RWPE2 (cell line): Measurements from ENCODE around the gene DRD2.
A peak's percentile ranks its signal among the peaks of the same experiment; 100 is the strongest.
"Not testable (repeated sequence)": the region's sequence is repeated elsewhere in the genome, so short reads cannot be mapped to it uniquely, and the experiment has no call there.

Experiments used
- ATAC-seq: fragments of 200-7000 bp; cut with Tn5 transposase; 3 replicates; pipeline ENCODE4 v1.9.1; 2021; ENCODE audit warnings: low read depth
- DNase-seq: peaks from one replicate; pipeline ENCODE4 v3.0.0-alpha.2; 2020; ENCODE audit warnings: low spot score
- H3K27ac ChIP-seq: fragments of 450-650 bp; 2 replicates; pipeline ENCODE4 v1.5.1; 2017; ENCODE audit warnings: mild to moderate bottlenecking; ENCODE audit not compliant: poor library complexity, severe bottlenecking
- H3K27me3 ChIP-seq: fragments of 250-450 bp; sonication (Bioruptor Pico); 2 replicates; pipeline ENCODE4 v1.5.1; 2021; ENCODE audit warnings: mild to moderate bottlenecking, moderate library complexity; ENCODE audit not compliant: insufficient read depth, poor library complexity, severe bottlenecking
- H3K36me3 ChIP-seq: fragments of 250-450 bp; sonication (Bioruptor Pico); 2 replicates; pipeline ENCODE4 v1.5.1; 2020; ENCODE audit warnings: low read depth, mild to moderate bottlenecking, moderate library complexity
- H3K4me1 ChIP-seq: fragments of 250-450 bp; sonication (Bioruptor Pico); 2 replicates; pipeline ENCODE4 v1.5.1; 2021; ENCODE audit warnings: mild to moderate bottlenecking, moderate library complexity; ENCODE audit not compliant: insufficient read depth, poor library complexity, severe bottlenecking
- H3K4me3 ChIP-seq: fragments of 250-450 bp; sonication (Bioruptor Pico); 2 replicates; pipeline ENCODE4 v1.5.1; 2021; ENCODE audit warnings: mild to moderate bottlenecking, moderate library complexity; ENCODE audit not compliant: severe bottlenecking
- H3K9me3 ChIP-seq: fragments of 250-450 bp; sonication (Bioruptor Pico); 2 replicates; pipeline ENCODE4 v1.5.1; 2021; ENCODE audit warnings: mild to moderate bottlenecking, moderate library complexity; ENCODE audit not compliant: severe bottlenecking
- TF ChIP-seq, protein P1 (sequence below): fragments of 450-650 bp; IDR thresholded peaks from one replicate; pipeline ENCODE4 v1.5.1; 2017; ENCODE audit warnings: mild to moderate bottlenecking, moderate library complexity; ENCODE audit not compliant: poor library complexity, severe bottlenecking

Gene DRD2

DNA sequence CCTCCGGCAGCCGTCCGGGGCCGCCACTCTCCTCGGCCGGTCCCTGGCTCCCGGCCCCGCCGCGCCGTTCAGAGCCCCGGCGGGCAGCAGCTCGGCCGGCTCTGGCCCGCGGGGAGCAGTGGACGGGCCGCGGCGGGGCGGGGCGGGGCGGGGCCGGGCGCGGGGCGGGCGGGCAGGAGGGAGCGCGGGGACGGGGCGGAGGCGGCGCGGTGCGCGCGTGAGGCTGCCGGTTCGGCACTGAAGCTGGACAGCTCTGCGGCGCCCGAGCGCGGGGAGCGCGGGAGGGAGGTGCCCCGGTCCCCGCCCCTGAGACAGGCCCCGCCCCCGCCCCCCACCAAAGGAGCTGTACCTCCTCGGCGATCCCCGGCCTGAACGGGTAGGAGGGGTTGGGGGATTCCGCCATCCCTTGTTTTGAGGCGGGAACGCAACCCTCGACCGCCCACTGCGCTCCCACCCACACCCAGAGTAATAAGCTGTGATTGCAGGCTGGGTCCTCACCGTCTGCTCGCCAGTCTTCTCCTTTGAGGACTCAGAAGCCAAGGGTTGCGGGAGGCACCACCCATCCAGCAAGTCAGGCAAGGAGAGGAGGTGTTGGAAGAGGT lies at the start of gene DRD2:
TSS of gene DRD2 (minus strand) at position 239 of the 602 bp plus-strand sequence. CDS start 50,747 bp downstream, outside the sequence.
- Histone ChIP-seq H3K4me1 (no peaks in the 10 kb centered on the region), H3K9me3 (no peaks in the 10 kb centered on the region), H3K36me3 (no peaks in the 10 kb centered on the region), H3K4me3 (peak within 1 kb of the TSS; percentile 22), H3K27ac (no peak within 1 kb of the TSS), H3K27me3 (peaks cover 40% of the 10 kb centered on the region)
- ATAC-seq (peak; percentile 42), DNase-seq (no peak)
- TF ChIP-seq, protein P1, sequence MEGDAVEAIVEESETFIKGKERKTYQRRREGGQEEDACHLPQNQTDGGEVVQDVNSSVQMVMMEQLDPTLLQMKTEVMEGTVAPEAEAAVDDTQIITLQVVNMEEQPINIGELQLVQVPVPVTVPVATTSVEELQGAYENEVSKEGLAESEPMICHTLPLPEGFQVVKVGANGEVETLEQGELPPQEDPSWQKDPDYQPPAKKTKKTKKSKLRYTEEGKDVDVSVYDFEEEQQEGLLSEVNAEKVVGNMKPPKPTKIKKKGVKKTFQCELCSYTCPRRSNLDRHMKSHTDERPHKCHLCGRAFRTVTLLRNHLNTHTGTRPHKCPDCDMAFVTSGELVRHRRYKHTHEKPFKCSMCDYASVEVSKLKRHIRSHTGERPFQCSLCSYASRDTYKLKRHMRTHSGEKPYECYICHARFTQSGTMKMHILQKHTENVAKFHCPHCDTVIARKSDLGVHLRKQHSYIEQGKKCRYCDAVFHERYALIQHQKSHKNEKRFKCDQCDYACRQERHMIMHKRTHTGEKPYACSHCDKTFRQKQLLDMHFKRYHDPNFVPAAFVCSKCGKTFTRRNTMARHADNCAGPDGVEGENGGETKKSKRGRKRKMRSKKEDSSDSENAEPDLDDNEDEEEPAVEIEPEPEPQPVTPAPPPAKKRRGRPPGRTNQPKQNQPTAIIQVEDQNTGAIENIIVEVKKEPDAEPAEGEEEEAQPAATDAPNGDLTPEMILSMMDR = no peak

DNA sequence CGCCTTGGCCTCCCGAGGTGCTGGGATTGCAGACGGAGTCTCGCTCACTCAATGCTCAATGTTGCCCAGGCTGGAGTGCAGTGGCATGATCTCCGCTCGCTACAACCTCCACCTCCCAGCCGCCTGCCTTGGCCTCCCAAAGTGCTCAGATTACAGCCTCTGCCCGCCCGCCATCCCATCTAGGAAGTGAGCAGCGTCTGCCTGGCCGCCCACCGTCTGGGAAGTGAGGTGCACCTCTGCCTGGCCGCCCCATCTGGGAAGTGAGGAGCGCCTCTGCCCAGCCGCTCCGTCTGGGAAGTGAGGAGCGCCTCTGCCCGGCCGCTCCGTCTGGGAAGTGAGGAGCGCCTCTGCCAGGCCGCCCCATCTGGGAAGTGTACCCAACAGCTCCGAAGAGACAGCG lies 48.7 kb upstream of the DRD2 start:
- not testable (repeated sequence) for H3K9me3 ChIP-seq, H3K27ac ChIP-seq, H3K4me3 ChIP-seq, H3K27me3 ChIP-seq, ATAC-seq, DNase-seq, H3K36me3 ChIP-seq
- H3K4me1 ChIP-seq = peaks cover 13% of the 10 kb centered on the region

DNA sequence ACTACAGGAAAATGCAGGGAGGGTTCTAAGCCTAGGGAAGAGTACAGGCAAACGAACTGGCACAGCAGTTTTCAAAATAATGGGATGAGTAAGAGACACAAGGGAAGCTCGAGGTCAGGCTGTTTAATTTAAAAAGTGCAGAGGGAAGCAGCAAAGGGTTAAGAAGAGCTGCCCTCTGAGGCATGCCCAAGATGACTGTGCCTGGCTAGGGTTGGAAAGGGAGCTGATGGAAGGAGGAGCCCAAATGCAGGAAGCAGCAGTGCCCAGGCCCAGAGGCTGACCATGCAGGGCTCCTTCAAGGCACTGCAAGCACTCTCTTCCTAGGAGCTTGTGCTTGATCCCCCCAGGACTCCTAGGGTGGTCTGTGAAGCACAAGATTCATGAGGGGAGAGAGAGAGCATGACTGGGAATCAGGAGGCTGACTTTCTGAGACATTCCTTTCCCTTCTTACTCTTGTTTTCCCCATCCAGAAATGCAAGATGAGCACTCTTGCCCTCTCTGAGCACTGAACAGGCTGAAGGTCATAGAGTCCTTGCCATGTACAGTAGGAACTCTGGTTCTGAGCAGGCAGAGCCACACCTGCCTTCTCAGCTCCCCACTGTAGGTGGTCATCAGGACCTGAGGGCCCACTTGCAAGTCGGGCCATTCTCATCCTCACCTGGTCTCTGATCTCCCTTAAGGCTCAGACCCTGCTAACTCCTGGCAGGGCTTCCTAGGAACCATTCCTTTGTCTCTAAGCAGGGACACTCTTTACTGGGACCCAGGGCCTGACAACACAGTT lies 46.7 kb upstream of the DRD2 start:
- no peaks in the 10 kb centered on the region for H3K27me3 ChIP-seq
- H3K4me3 ChIP-seq = no peak overlapping the region
- TF ChIP-seq, protein P1 = no peak
- H3K9me3 ChIP-seq = no peaks in the 10 kb centered on the region
- no peak overlapping the region for H3K27ac ChIP-seq
- ATAC-seq (peak; percentile 19; the same call in 1 of the 3 replicates), DNase-seq (no peak)
- no peaks in the 10 kb centered on the region for H3K36me3 ChIP-seq
- peaks cover 8% of the 10 kb centered on the region for H3K4me1 ChIP-seq

DNA sequence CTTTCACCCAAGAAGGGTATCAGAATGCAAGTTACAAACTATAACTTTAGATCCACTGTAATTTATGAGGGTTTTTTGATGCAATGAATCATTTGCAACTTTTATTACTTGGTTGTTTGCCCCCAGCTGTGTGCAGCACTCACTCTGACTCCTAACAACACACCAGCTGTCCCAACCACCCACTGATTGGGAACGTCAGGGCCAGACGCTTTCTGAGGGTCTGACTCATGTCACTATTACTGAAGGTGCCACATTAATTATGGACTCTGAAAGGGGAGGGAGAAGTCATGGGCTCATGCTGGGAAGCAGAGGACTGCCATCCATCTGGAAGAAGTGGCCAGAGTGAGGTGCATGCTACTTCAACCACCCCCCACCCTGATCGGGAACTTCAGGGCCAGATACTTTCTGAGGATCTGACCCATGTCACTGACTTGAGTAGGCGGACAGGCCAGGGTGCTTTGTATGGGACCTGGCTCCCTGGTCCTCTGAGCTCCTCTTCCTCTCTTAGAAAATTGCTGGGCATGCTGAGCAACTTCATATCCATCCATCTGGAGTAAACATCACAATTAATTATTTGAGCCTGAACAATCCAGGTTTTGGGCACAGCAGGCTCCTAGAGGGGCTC lies 44.9 kb upstream of the DRD2 start:
- H3K27me3 ChIP-seq = no peaks in the 10 kb centered on the region
- TF ChIP-seq, protein P1 = no peak
- no peak for ATAC-seq
- H3K4me1 ChIP-seq = no peaks in the 10 kb centered on the region
- no peak overlapping the region for H3K4me3 ChIP-seq
- no peak for DNase-seq
- no peak overlapping the region for H3K27ac ChIP-seq
- H3K9me3 ChIP-seq = no peaks in the 10 kb centered on the region
- H3K36me3 ChIP-seq = no peaks in the 10 kb centered on the region

DNA sequence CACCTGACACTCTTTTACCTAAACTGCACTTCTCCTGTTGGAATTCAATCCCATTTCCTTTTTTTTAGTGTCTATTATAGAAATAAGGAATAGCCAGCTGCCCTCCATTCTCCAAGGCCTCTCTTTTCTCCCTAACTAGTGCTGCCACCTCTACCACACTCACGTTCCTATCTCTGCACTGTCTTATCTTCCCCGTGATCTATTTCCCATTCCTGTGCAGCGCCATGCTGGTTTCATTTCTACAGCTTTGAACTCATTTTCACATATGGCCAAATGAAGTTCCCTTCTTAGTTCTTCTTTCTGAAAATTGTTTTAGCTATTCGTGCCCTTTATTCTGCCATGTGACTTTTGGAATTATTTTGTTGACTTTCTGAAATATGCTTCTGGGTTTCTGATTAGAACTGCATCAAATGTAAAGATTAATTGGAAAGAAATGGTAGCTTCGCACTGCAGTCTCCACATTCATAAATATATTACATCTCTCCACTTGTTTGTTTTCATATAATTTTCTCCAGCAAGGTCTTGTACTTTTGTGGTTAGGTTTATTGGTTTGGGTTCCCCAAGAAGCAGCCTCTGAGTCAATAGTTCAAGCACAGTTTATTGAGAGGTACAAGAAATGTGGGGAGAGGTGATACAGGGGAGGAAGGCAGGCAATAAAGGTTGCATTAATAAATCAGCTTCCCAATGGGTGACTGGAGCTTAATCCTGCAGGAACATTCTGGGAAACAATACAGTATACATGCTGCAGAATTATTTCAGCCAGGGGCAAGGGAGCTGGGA lies 43.7 kb upstream of the DRD2 start:
- H3K27ac ChIP-seq = no peak overlapping the region
- no peak for DNase-seq

More for the DNA sequence above, 43.7 kb upstream of the DRD2 start:
- Histone ChIP-seq H3K36me3 (no peaks in the 10 kb centered on the region), H3K9me3 (no peaks in the 10 kb centered on the region), H3K4me1 (no peaks in the 10 kb centered on the region), H3K4me3 (no peak overlapping the region), H3K27me3 (no peaks in the 10 kb centered on the region)
- ATAC-seq = no peak
- TF ChIP-seq, protein P1 = no peak
